Sciatic nerve (tissue), 2 donors: ENCODE measurements around the gene GOLGA8J. TPM values are rescaled to one million over a fixed set of nuclear protein-coding genes. Genes with fewer than 3 reads are reported as not detected.
"Not testable (repeated sequence)": the region's sequence is repeated elsewhere in the genome, so short reads cannot be mapped to it uniquely, and the experiment has no call there.

Source experiments
- ATAC-seq: fragments of 200-7000 bp; cut with Tn5 transposase; one replicate; pipeline ENCODE4 v1.9.1; 2020; ENCODE audit warnings: mild to moderate bottlenecking, moderate library complexity
- DNase-seq: peaks from one replicate; pipeline ENCODE4 v3.0.0-alpha.2; 2020; ENCODE audit warnings: low spot score
- intact Hi-C: fragments of 100-400 bp; cut with DNase I; formaldehyde crosslinking; loops from one replicate; pipeline ENCODE4 v1.14.2; 2022
- total RNA-seq: library from RNA; stranded (reverse); fragmentation: NEBNext Ultra II Directional; extraction: Animal tissue kit (Norgen Biotek cat#: 25700); gene quantifications from one replicate; pipeline ENCODE4 v1.2.1, GENCODE V29; 2021
- donor health status: DM: no; HTN: no; CAD: no.
- donor health status: DM: no; HTN: no; CAD: no.

GOLGA8J gene
- 0.89 TPM for total RNA-seq

DNA sequence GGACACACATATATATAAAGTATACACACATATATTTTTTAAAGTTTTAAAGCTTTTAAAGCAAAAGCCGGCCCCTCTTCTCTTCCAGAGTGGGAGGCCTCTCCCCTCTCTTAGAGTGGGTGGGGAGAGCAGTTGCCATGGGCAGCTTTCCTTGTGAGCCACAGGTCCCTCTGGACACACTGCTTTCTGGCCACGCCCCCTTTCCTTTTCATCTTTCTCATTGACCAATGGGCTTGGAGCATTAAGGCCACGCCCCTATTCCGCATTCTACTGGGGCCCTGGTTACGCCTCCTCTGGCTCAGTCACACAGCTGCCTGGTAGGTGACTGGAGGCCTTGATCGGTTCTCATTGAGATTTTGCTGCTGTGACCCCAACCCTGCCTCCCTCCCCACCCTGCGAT, at the start of gene GOLGA8J:
GOLGA8J (plus strand) TSS at position 301 of the 400 bp plus-strand sequence; CDS start at position 399, 98 bp downstream.
- not testable (repeated sequence) for ATAC-seq

DNA sequence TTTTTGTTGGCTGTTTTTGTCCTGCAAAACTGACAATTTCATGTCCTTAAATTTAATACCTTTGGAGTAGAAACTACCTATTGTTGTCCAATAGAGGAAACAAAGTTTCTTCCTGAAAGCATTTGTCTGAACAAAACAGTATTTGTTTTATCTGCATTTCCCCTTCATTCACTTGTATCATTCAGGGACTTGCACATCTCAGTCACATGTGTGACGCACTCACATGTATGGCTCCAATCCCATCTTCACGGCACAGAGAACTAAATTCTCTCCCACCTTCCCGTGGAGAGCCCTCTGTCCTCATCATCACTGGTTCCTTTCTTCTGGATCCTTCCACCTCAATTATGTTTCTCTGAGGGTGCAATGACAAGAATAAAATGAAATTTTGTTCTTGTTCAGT, 49.5 kb upstream of the GOLGA8J start:
- ATAC-seq (no peak), DNase-seq (no peak)
- intact Hi-C loops = no loop called here

More for the DNA sequence above, at the start of gene GOLGA8J:
- DNase-seq, intact Hi-C loops: not testable (repeated sequence)

- ATAC-seq = no peak
- intact Hi-C loops = no loop called here
- no peak for DNase-seq
Observed at GRCh38 chr15:30033763-30034162, 49.0 kb upstream of the GOLGA8J start.

- intact Hi-C loops = no loop called here
- ATAC-seq (no peak), DNase-seq (no peak)
Observed at GRCh38 chr15:30036036-30036703, 46.6 kb upstream of the GOLGA8J start.

- intact Hi-C loops = no loop called here
- peak; percentile 61 for ATAC-seq
Observed at GRCh38 chr15:30038667-30039523, 43.9 kb upstream of the GOLGA8J start.

DNA sequence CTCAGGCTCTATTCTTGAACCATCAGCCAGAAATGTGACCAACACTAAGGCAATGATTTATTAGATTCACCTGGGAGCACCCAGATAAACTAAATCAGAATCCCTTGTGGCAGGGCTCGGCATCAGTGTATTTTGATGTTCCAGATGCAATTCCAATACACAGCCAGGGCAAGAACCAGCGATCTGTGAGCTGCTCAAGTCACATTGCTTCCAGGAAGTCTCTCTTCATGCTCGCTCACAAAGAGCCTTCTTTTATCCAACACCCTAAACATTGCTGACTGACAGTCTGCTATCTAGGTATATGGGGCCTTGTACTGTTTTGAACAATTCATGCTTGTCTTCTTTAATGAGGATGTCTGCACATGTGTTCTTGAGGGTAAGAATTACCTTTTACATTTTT, 40.9 kb upstream of the GOLGA8J start:
- ATAC-seq (no peak), DNase-seq (no peak)
- intact Hi-C loops = no loop called here

More at GRCh38 chr15:30038667-30039523, 43.9 kb upstream of the GOLGA8J start:
- DNase-seq = no peak

GRCh38 chr15:30042556-30042955, 40.2 kb upstream of the GOLGA8J start:
- ATAC-seq (no peak), DNase-seq (no peak)
- intact Hi-C loops = no loop called here

- DNase-seq (no peak), ATAC-seq (peak; percentile 70)
- intact Hi-C loops = no loop called here
Observed at GRCh38 chr15:30043211-30043655, 39.5 kb upstream of the GOLGA8J start.

DNA sequence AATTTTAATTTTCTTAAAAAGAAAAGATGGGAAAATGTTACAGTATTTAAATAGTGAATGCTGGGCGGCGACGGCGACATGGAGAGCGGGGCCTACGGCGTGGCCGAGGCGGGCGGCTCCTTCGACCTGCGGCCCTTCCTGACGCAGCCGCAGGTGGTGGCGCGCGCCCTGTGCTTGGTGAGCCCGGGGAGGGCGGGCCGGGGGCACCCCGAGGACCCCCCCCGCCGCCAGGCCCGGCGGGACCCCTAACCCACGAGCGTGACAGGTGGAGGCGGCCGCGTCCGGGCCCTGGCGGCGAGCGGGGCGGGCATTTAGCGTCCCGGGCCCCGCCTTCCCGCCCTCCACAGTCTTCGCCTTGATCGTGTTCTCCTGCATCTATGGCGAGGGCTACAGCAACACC, 38.4 kb upstream of the GOLGA8J start:
- intact Hi-C loops = no loop called here
- DNase-seq = no peak
- no peak for ATAC-seq

DNA sequence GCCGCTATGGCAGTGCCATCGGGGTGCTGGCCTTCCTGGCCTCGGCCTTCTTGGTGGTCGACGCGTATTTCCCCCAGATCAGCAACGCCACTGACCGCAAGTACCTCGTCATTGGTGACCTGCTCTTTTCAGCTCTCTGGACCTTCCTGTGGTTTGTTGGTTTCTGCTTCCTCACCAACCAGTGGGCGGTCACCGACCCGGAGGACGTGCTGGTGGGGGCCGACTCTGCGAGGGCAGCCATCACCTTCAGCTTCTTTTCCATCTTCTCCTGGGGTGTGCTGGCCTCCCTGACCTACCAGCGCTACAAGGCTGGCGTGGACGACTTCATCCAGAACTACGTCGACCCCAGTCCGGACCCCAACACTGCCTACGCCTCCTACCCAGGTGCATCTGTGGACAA, 37.9 kb upstream of the GOLGA8J start:
- DNase-seq, ATAC-seq, intact Hi-C loops: not testable (repeated sequence)

GRCh38 chr15:30045248-30046041, 37.3 kb upstream of the GOLGA8J start:
- intact Hi-C loops, DNase-seq: not testable (repeated sequence)
- ATAC-seq = peak; percentile 28

DNA sequence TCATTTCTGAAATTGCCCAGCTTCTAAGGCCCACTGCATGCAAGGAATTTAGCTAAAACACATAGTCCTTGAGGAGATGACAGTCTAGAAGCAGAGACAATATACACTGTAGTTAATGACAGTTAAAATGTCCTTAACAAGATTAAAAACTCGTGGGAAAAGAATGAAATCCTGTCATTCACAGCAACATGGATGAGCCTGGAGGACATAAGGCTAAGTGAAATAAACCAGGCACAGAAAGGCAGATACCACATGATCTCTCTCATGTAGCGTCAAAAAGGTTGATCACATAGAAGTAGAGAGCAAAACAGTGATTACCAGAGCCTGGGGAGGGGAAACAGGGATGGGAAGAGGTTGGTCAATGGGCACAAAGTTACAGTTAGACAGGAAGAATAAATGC, 36.3 kb upstream of the GOLGA8J start:
- DNase-seq (no peak), ATAC-seq (no peak)
- intact Hi-C loops = no loop called here

DNA sequence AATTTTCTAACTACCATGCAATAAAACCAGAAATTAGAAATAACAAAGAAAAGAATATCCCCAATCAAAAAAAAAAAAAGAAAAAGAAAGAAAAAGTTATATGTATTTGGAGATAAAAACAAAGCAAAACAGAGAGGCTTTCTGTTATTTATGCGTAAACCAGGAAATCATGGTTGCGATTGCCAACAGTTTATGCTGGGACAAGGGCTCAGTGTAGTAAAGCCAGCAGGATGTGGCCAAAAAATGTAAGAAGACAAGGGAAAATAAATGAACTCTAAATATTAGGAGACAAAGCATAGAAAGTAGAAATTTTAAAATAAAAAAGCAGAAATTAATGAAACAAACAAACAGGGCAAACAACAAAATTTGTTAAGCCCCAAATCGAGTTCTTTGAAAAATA, 27.2 kb upstream of the GOLGA8J start:
- no peak for ATAC-seq
- no peak for DNase-seq
- intact Hi-C loops = no loop called here

- DNase-seq (no peak), ATAC-seq (no peak)
- intact Hi-C loops = no loop called here
Observed at GRCh38 chr15:30056166-30056565, 26.6 kb upstream of the GOLGA8J start.

DNA sequence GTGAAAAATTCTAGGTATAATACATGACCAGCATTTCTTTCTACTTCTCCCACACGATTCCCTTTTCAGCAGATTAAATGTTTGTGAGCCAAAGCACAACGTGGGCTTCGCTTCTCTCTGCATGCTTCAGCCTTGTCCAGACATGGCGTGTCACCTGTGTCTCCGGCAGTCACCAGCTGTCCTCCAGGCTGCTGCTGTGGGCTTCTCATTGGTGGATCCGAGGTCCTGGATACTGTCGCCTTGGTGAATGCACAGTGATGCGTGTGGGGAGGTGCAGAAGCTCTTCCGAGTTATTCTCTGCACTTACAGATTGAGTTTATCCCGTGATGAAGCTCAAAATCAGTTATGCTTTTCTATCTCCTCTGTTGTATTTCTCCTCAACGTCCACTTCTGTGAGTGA, 23.0 kb upstream of the GOLGA8J start:
- ATAC-seq (no peak), DNase-seq (no peak)
- intact Hi-C loops = no loop called here

DNA sequence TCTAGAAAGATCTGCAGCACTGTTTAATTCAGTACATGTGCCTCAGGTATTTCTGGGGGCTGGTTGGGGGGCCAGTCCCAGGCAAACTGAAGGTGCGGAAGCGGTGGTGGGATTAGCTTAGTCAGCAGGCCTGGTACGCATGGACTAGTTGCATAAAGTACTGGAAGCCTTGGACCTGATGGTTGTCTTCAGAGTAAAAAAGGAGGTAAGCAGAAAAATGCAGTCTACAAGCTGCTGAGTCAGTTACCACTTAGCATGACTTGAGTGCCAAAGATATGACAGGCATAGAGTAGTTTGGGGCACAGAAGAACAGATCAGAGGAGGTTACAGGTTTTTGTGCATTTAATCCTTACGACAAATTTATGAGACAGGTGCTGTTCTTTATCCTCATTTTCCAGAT, 19.9 kb upstream of the GOLGA8J start:
- ATAC-seq = no peak

GRCh38 chr15:30063835-30064546, 18.8 kb upstream of the GOLGA8J start:
- DNase-seq (no peak), ATAC-seq (no peak)
- intact Hi-C loops = no loop called here

More for the DNA sequence above, 19.9 kb upstream of the GOLGA8J start:
- intact Hi-C loops = no loop called here
- DNase-seq = no peak

DNA sequence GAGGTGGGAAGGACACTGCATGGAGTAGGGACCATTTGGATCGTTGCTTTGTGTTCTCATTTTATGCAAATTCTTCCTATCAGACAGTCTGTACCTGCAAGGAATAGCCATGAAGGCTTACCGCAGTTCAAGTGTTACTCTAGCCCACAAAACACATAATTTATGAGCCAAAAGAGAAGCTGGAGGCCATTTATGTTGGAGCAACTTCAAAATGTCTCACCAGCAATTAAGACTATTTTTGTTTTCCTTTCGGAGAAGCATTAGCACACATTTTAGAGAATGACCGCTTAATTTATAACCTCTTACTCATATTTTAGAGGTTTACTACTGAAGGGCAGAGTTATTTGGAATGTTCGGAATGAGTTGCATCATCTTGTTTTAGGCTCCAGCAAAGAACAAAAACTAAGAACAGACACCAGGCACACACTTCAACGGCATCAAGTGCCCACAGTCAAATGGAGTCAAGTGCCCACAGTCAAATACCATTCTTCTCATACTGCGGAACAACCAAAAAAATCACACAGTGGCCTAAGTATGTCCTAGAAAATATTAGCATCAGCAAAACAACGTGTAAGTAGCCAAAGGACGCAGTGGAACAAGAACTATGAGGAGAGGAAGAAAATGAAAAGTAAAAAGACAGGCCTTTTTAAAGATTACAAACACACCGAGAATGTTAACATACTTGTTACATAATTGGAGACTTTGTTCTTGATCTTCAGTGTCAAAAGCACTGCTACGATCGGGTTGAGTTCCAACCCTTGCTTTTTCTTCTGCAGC, 17.5 kb upstream of the GOLGA8J start:
- ATAC-seq = peak; percentile 78
- intact Hi-C loops = no loop called here
- DNase-seq = no peak
